Central memory CD8-positive, alpha-beta T cell (primary cell): ENCODE measurements around the gene UGT1A5.

ENCODE experiments used
- ATAC-seq: fragments of 150-1000 bp; cut with Tn5 transposase; replicated peaks from 2 replicates; pipeline ENCODE4 v1.10.0; 2022; ENCODE audit warnings: mild to moderate bottlenecking, moderate FRiP score, moderate number of reproducible peaks; ENCODE audit not compliant: poor library complexity, severe bottlenecking; ENCODE audit errors: extremely low read depth
- DNase-seq, 2 donors: peaks; one replicate each; pipeline ENCODE4 v3.0.0; 2021; ENCODE audit warnings: low spot score in 2 of 2
- H3K27ac Mint-ChIP-seq: one replicate; pipeline ENCODE4 v1.8.0; 2022; ENCODE audit warnings: low read depth, mild to moderate bottlenecking, moderate library complexity, mixed read lengths
- H3K27me3 Mint-ChIP-seq: one replicate; pipeline ENCODE4 v1.8.0; 2022; ENCODE audit warnings: mixed read lengths
- H3K36me3 Mint-ChIP-seq: one replicate; pipeline ENCODE4 v1.8.0; 2022; ENCODE audit warnings: mild to moderate bottlenecking, moderate library complexity, mixed read lengths; ENCODE audit not compliant: insufficient read depth
- H3K4me1 Mint-ChIP-seq: one replicate; pipeline ENCODE4 v1.8.0; 2022; ENCODE audit warnings: mixed read lengths
- H3K4me3 Mint-ChIP-seq: one replicate; pipeline ENCODE4 v1.8.0; 2022; ENCODE audit warnings: mild to moderate bottlenecking, moderate library complexity, mixed read lengths
- H3K9me3 Mint-ChIP-seq: one replicate; pipeline ENCODE4 v1.8.0; 2022; ENCODE audit warnings: mixed read lengths

UGT1A5 gene

DNA sequence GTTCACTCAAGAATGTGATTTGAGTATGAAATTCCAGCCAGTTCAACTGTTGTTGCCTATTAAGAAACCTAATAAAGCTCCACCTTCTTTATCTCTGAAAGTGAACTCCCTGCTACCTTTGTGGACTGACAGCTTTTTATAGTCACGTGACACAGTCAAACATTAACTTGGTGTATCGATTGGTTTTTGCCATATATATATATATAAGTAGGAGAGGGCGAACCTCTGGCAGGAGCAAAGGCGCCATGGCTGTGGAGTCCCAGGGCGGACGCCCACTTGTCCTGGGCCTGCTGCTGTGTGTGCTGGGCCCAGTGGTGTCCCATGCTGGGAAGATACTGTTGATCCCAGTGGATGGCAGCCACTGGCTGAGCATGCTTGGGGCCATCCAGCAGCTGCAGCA, 47.3 kb downstream of the UGT1A5 start, which contains the start of gene UGT1A1:
UGT1A1 (plus strand) TSS at position 228 of the 400 bp plus-strand sequence; CDS start at position 246, 18 bp downstream.
- no peak within 1 kb of the TSS for H3K27ac Mint-ChIP-seq
- peaks cover 1% of the 10 kb centered on the region for H3K36me3 Mint-ChIP-seq
- H3K4me1 Mint-ChIP-seq: no peaks in the 10 kb centered on the region
- H3K9me3 Mint-ChIP-seq: no peaks in the 10 kb centered on the region
- no peak for ATAC-seq
- DNase-seq: no peak
- H3K4me3 Mint-ChIP-seq: no peak within 1 kb of the TSS
- peaks cover 38% of the 10 kb centered on the region for H3K27me3 Mint-ChIP-seq

- DNase-seq (no peak), ATAC-seq (no peak)
- peaks cover 44% of the 10 kb centered on the region for H3K27me3 Mint-ChIP-seq
- H3K4me1 Mint-ChIP-seq: no peaks in the 10 kb centered on the region
- H3K4me3 Mint-ChIP-seq: no peak overlapping the region
- no peaks in the 10 kb centered on the region for H3K9me3 Mint-ChIP-seq
- no peak overlapping the region for H3K27ac Mint-ChIP-seq
- H3K36me3 Mint-ChIP-seq: peaks cover 1% of the 10 kb centered on the region
These were observed 48.5 kb downstream of the UGT1A5 start for GRCh38 chr2:233761040-233761769.

- no peaks in the 10 kb centered on the region for H3K36me3 Mint-ChIP-seq
- H3K4me3 Mint-ChIP-seq: no peak overlapping the region
- no peak for DNase-seq
These were observed 51.6 kb downstream of the UGT1A5 start for GRCh38 chr2:233764264-233764663.

DNA sequence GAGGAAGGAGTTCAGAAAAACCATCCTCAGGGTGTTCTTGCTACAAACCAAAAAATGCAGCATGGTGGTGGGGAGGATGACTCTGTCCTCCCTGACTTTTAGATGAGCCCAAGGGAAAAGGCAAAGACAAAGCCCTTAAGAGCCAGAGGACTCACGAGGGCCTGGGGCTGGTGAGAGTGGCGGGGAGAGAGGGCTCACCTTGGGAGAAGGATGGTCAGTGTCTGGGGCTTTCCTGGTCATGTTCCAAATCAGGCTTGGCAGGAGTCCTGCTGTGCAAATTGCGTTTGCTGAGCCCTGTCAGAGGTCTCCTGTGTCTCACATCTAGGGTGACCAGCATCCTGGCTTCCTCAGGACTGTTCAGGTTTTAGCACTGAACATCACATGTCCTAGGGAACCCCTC, 52.1 kb downstream of the UGT1A5 start:
- no peak for ATAC-seq
- Mint-ChIP-seq H3K4me1 (no peaks in the 10 kb centered on the region), H3K9me3 (no peaks in the 10 kb centered on the region), H3K27me3 (peaks cover 57% of the 10 kb centered on the region), H3K27ac (no peak overlapping the region), H3K4me3 (no peak overlapping the region), H3K36me3 (no peaks in the 10 kb centered on the region)
- DNase-seq: no peak

More at GRCh38 chr2:233764264-233764663, 51.6 kb downstream of the UGT1A5 start:
- no peak for ATAC-seq
- peaks cover 52% of the 10 kb centered on the region for H3K27me3 Mint-ChIP-seq
- no peaks in the 10 kb centered on the region for H3K4me1 Mint-ChIP-seq
- no peaks in the 10 kb centered on the region for H3K9me3 Mint-ChIP-seq
- H3K27ac Mint-ChIP-seq: no peak overlapping the region

DNA sequence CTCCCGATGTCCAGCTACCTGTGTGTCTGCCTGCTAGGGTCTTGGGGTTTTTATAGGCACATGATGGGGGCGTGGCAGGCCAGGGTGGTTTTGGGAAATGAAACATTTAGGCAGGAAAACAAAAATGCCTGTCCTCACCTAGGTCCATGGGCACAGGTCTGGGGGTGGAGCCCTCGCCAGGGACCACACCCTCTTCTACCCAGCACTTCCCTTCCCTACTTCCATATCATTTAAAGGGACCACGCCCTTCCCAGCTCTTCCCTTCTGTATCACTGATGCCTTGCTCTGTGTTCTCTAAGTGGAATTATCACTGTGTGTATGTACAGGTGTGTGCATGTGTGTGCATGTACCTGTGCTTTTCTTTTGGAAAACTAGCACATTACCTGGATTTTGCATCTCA, 53.7 kb downstream of the UGT1A5 start:
- H3K9me3 Mint-ChIP-seq: no peaks in the 10 kb centered on the region
- H3K4me1 Mint-ChIP-seq: no peaks in the 10 kb centered on the region
- H3K4me3 Mint-ChIP-seq: no peak overlapping the region
- ATAC-seq (no peak), DNase-seq (no peak)
- H3K27ac Mint-ChIP-seq: no peak overlapping the region
- no peaks in the 10 kb centered on the region for H3K36me3 Mint-ChIP-seq
- H3K27me3 Mint-ChIP-seq: peaks cover 73% of the 10 kb centered on the region

DNA sequence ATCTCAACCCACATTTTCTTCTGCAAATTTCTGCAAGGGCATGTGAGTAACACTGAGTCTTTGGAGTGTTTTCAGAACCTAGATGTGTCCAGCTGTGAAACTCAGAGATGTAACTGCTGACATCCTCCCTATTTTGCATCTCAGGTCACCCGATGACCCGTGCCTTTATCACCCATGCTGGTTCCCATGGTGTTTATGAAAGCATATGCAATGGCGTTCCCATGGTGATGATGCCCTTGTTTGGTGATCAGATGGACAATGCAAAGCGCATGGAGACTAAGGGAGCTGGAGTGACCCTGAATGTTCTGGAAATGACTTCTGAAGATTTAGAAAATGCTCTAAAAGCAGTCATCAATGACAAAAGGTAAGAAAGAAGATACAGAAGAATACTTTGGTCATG, 55.4 kb downstream of the UGT1A5 start:
- no peak for DNase-seq
- Mint-ChIP-seq H3K4me1 (no peaks in the 10 kb centered on the region), H3K27me3 (peaks cover 73% of the 10 kb centered on the region), H3K36me3 (no peaks in the 10 kb centered on the region), H3K4me3 (no peak overlapping the region), H3K27ac (no peak overlapping the region), H3K9me3 (no peaks in the 10 kb centered on the region)
- ATAC-seq: no peak

- Mint-ChIP-seq H3K36me3 (no peaks in the 10 kb centered on the region), H3K27ac (no peak overlapping the region), H3K4me3 (no peak overlapping the region), H3K27me3 (peaks cover 65% of the 10 kb centered on the region), H3K9me3 (no peaks in the 10 kb centered on the region), H3K4me1 (no peaks in the 10 kb centered on the region)
- ATAC-seq (no peak), DNase-seq (no peak)
These were observed 56.6 kb downstream of the UGT1A5 start for GRCh38 chr2:233769260-233769659.

GRCh38 chr2:233772153-233772552, 59.4 kb downstream of the UGT1A5 start:
- ATAC-seq (no peak), DNase-seq (no peak)
- Mint-ChIP-seq H3K27ac (no peak overlapping the region), H3K27me3 (peaks cover 71% of the 10 kb centered on the region), H3K9me3 (peaks cover 4% of the 10 kb centered on the region), H3K36me3 (no peaks in the 10 kb centered on the region), H3K4me1 (no peaks in the 10 kb centered on the region), H3K4me3 (no peak overlapping the region)

GRCh38 chr2:233772583-233772982, 59.9 kb downstream of the UGT1A5 start:
- ATAC-seq (no peak), DNase-seq (no peak)
- Mint-ChIP-seq H3K27me3 (peaks cover 71% of the 10 kb centered on the region), H3K4me3 (no peak overlapping the region), H3K4me1 (no peaks in the 10 kb centered on the region), H3K36me3 (no peaks in the 10 kb centered on the region), H3K9me3 (peaks cover 4% of the 10 kb centered on the region), H3K27ac (no peak overlapping the region)

DNA sequence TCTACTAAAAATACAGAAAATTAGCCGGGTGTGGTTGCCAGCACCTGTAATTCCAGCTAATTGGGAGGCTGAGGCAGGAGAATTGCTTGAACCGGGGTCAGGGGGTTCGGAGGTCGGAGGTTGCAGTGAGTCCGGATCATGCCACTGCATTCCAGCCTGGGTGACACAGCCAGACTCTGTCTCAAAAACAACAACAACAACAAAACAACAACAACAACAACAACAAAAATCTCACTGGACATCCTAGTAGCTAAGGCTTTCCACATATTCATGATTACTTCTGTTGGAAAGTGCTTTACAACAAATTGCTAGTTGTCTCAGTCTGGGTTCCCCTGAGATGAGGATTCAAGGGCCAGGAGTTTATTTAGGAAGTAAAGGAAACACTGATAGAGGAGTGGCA, 61.1 kb downstream of the UGT1A5 start:
- Mint-ChIP-seq H3K4me1 (no peaks in the 10 kb centered on the region), H3K27ac (no peak overlapping the region), H3K36me3 (no peaks in the 10 kb centered on the region), H3K4me3 (no peak overlapping the region), H3K27me3 (peaks cover 77% of the 10 kb centered on the region), H3K9me3 (peaks cover 4% of the 10 kb centered on the region)
- ATAC-seq (no peak), DNase-seq (no peak)

- peaks cover 4% of the 10 kb centered on the region for H3K9me3 Mint-ChIP-seq
- H3K36me3 Mint-ChIP-seq: no peaks in the 10 kb centered on the region
- DNase-seq (no peak), ATAC-seq (no peak)
- no peak overlapping the region for H3K27ac Mint-ChIP-seq
- no peak overlapping the region for H3K4me3 Mint-ChIP-seq
- no peaks in the 10 kb centered on the region for H3K4me1 Mint-ChIP-seq
- H3K27me3 Mint-ChIP-seq: peaks cover 77% of the 10 kb centered on the region
These were observed 62.7 kb downstream of the UGT1A5 start for GRCh38 chr2:233775414-233775813.

DNA sequence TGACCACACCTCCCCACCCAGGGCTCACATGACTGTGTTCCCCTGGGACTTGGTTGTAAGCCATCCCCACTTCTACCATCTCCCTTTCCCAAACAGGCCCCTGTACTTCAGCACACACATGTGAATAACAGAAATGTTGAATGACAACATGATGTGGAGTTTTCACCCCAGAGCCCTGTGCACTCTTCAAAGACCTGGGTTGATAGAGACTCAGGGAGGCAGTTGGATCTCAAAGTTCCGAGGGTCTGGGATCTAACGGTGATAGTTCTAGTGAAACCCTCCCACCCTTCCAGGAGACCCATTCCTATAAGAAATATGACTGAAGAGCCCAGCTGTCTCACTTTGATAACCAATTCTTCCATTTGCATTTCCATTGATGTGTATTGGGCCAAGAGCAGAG, 65.3 kb downstream of the UGT1A5 start, which contains the start of gene MROH2A:
MROH2A (plus strand) TSS at position 301 of the 400 bp plus-strand sequence. CDS start 1,029 bp downstream, outside the sequence.
- DNase-seq (no peak), ATAC-seq (no peak)
- H3K4me3 Mint-ChIP-seq: no peak within 1 kb of the TSS
- H3K4me1 Mint-ChIP-seq: no peaks in the 10 kb centered on the region
- H3K27me3 Mint-ChIP-seq: peaks cover 88% of the 10 kb centered on the region
- no peaks in the 10 kb centered on the region for H3K36me3 Mint-ChIP-seq
- no peak within 1 kb of the TSS for H3K27ac Mint-ChIP-seq
- peaks cover 4% of the 10 kb centered on the region for H3K9me3 Mint-ChIP-seq

DNA sequence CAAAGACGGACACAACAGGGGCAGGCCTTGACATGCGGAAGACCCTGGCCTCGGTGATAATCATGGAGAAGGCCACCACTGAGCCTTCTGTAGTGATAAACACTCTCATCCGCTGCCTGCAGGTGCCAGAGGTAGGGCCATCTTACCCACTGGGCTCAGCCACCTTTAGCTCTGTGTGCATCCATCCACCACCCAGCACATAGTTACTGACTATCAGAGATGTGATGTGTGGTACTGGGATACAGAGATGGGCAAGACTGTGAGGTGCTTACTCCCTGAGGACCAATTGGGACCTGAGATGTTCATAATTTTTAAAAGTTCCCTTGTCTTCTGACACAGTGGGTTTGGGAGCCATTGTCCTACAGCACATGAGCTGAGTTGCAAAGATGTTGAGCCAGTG, 67.0 kb downstream of the UGT1A5 start:
- no peaks in the 10 kb centered on the region for H3K4me1 Mint-ChIP-seq
- no peak overlapping the region for H3K27ac Mint-ChIP-seq
- H3K9me3 Mint-ChIP-seq: peaks cover 4% of the 10 kb centered on the region
- no peaks in the 10 kb centered on the region for H3K36me3 Mint-ChIP-seq
- H3K4me3 Mint-ChIP-seq: no peak overlapping the region
- no peak for DNase-seq
- ATAC-seq: no peak
- H3K27me3 Mint-ChIP-seq: peaks cover 93% of the 10 kb centered on the region
